Right lobe of liver (tissue), 6 donors: ENCODE results near the gene PANK2. TPM values are rescaled to one million over a fixed set of nuclear protein-coding genes. Genes with fewer than 3 reads are reported as not detected.
"Not testable (repeated sequence)": the region's sequence is repeated elsewhere in the genome, so short reads cannot be mapped to it uniquely, and the experiment has no call there.

Experiments
- ATAC-seq, 4 donors: fragments of 200-7000 bp; cut with Tn5 transposase; one replicate each; pipeline ENCODE4 v1.9.1; 2020; ENCODE audit warnings: mild to moderate bottlenecking in 4 of 4, moderate library complexity in 4 of 4
- DNase-seq, 3 donors: peaks; one replicate each; pipeline ENCODE4 v3.0.0-alpha.2; 2020
- H3K27ac ChIP-seq, 3 donors: fragments of 200-600 bp; one replicate each; pipeline ENCODE4 v1.8.0; 2022
- H3K27me3 ChIP-seq, 2 donors: fragments of 200-600 bp; one replicate each; pipeline ENCODE4 v1.8.0; 2022
- H3K36me3 ChIP-seq, 4 donors: fragments of 200-600 bp; sonication (generic) in 1 of 4; one replicate each; pipeline versions ENCODE4 v1.5.1 to v1.8.0; 2017 to 2022; ENCODE audit warnings: control low read depth in 1 of 4
- H3K4me1 ChIP-seq, 4 donors: fragments of 200-600 bp; sonication (generic) in 1 of 4; one replicate each; pipeline versions ENCODE4 v1.5.1 to v1.8.0; 2017 to 2022; ENCODE audit warnings: control low read depth in 1 of 4
- H3K4me3 ChIP-seq, 3 donors: fragments of 200-600 bp; one replicate each; pipeline ENCODE4 v1.8.0; 2022
- H3K9me3 ChIP-seq, 4 donors: fragments of 200-600 bp; sonication (generic) in 1 of 4; one replicate each; pipeline versions ENCODE4 v1.5.1 to v1.8.0; 2017 to 2022; ENCODE audit warnings: control low read depth in 1 of 4
- POLR2A ChIP-seq: fragments of 450-650 bp; IDR thresholded peaks from one replicate; pipeline ENCODE4 v1.6.1; 2017; ENCODE audit warnings: antibody characterized with exemption, mild to moderate bottlenecking
- WGBS: methylation state at CpG from one replicate; pipeline ENCODE4 v1.1.6; 2018; ENCODE audit warnings: low coverage, low lambda C conversion rate; ENCODE audit not compliant: insufficient coverage; ENCODE audit errors: missing lambda C conversion rate; 5-methylcytosine and 5-hydroxymethylcytosine counted together
- intact Hi-C, 2 donors: fragments of 100-400 bp; cut with DNase I; formaldehyde crosslinking; loops; one replicate each; pipeline versions ENCODE4 v1.11.2 to v1.14.1; 2022
- total RNA-seq, 6 experiments: library from RNA; depleted of rRNA in 2 of 6; stranded (reverse); fragments of >200 nt in 2 of 6; fragmentation: NEBNext Ultra II Directional in 3 of 6; extraction: Animal tissue kit (Norgen Biotek cat#: 25700) in 3 of 6; gene quantifications; one replicate each; pipeline versions ENCODE4 v1.1.0 to v1.2.4, GENCODE V29; 2016 to 2023
- TF ChIP-seq, protein P1 (sequence below), 4 donors: fragments of 200-600 bp in 3 of 4; fragments of 450-650 bp in 1 of 4; IDR thresholded peaks; one replicate each; pipeline versions ENCODE4 v1.5.1 to v1.8.0; 2016 to 2022; ENCODE audit warnings: antibody characterized with exemption in 4 of 4, mild to moderate bottlenecking in 2 of 4
- donor health status: DM: no; HTN: yes; CAD: no.
- donor health status: DM: no; HTN: no; CAD: no.
- donor health status: DM: no; HTN: no; CAD: no.
- donor health status: DM: no; HTN: yes; CAD: no.
- donor health status: DM: no; HTN: yes; CAD: no.

PANK2 gene
- total RNA-seq, 6 experiments from 2014 or later = 13.0 to 17.8 (median 13.8) TPM

GRCh38 chr20:3876676-3877075 lies 12.5 kb upstream of the PANK2 start:
- DNase-seq (no peak), ATAC-seq (no peak)
- TF ChIP-seq, protein P1, sequence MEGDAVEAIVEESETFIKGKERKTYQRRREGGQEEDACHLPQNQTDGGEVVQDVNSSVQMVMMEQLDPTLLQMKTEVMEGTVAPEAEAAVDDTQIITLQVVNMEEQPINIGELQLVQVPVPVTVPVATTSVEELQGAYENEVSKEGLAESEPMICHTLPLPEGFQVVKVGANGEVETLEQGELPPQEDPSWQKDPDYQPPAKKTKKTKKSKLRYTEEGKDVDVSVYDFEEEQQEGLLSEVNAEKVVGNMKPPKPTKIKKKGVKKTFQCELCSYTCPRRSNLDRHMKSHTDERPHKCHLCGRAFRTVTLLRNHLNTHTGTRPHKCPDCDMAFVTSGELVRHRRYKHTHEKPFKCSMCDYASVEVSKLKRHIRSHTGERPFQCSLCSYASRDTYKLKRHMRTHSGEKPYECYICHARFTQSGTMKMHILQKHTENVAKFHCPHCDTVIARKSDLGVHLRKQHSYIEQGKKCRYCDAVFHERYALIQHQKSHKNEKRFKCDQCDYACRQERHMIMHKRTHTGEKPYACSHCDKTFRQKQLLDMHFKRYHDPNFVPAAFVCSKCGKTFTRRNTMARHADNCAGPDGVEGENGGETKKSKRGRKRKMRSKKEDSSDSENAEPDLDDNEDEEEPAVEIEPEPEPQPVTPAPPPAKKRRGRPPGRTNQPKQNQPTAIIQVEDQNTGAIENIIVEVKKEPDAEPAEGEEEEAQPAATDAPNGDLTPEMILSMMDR (IDR thresholded peaks at IDR 0.05) = no peak
- no peak for TF ChIP-seq POLR2A
- Histone ChIP-seq H3K36me3 (peaks cover 0 to 14% (median 4%) of the 10 kb centered on the region in 4 donors), H3K9me3 (no peaks in the 10 kb centered on the region), H3K27ac (no peak overlapping the region), H3K4me3 (no peak overlapping the region), H3K27me3 (no peaks in the 10 kb centered on the region), H3K4me1 (no peaks in the 10 kb centered on the region)
- intact Hi-C loops = no loop called here

GRCh38 chr20:3878921-3879274 lies 10.3 kb upstream of the PANK2 start:
- H3K27ac ChIP-seq, DNase-seq, intact Hi-C loops, H3K27me3 ChIP-seq, H3K9me3 ChIP-seq, H3K4me3 ChIP-seq, H3K36me3 ChIP-seq, H3K4me1 ChIP-seq, ATAC-seq: not testable (repeated sequence)
- WGBS = 93% methylated on average over 4 of the region's 4 CpGs

GRCh38 chr20:3885715-3886114 lies 3.5 kb upstream of the PANK2 start:
- TF ChIP-seq, protein P1 (IDR thresholded peaks at IDR 0.05) = no peak
- TF ChIP-seq POLR2A = no peak
- Histone ChIP-seq H3K27ac (no peak overlapping the region), H3K4me3 (no peak overlapping the region), H3K36me3 (no peaks in the 10 kb centered on the region), H3K4me1 (peaks cover 0 to 10% (median 3%) of the 10 kb centered on the region in 4 donors), H3K9me3 (no peaks in the 10 kb centered on the region), H3K27me3 (no peaks in the 10 kb centered on the region)
- no peak for ATAC-seq
- WGBS = 93% methylated on average over 3 of the region's 3 CpGs
- intact Hi-C loops = no loop called here
- peak in 1 of 3 donors; percentile 24 for DNase-seq

GRCh38 chr20:3887876-3888620 lies 1.1 kb upstream of the PANK2 start:
- H3K36me3 ChIP-seq = no peaks in the 10 kb centered on the region
- 21% methylated on average over 10 of the region's 15 CpGs for WGBS
- DNase-seq (peak in 1 of 3 donors; percentile 36), ATAC-seq (peak in 1 of 4 donors; percentile 9)
- TF ChIP-seq POLR2A = no peak
- TF ChIP-seq, protein P1 (IDR thresholded peaks at IDR 0.05) = no peak
- H3K9me3 ChIP-seq = no peaks in the 10 kb centered on the region
- intact Hi-C loops = no loop called here
- H3K27ac ChIP-seq = peak overlapping the region; percentile 66 to 85 (median 77)
- no peaks in the 10 kb centered on the region for H3K27me3 ChIP-seq
- peak overlapping the region; percentile 75 to 93 (median 91) for H3K4me3 ChIP-seq
- peaks cover 0 to 33% (median 9%) of the 10 kb centered on the region in 4 donors for H3K4me1 ChIP-seq

DNA sequence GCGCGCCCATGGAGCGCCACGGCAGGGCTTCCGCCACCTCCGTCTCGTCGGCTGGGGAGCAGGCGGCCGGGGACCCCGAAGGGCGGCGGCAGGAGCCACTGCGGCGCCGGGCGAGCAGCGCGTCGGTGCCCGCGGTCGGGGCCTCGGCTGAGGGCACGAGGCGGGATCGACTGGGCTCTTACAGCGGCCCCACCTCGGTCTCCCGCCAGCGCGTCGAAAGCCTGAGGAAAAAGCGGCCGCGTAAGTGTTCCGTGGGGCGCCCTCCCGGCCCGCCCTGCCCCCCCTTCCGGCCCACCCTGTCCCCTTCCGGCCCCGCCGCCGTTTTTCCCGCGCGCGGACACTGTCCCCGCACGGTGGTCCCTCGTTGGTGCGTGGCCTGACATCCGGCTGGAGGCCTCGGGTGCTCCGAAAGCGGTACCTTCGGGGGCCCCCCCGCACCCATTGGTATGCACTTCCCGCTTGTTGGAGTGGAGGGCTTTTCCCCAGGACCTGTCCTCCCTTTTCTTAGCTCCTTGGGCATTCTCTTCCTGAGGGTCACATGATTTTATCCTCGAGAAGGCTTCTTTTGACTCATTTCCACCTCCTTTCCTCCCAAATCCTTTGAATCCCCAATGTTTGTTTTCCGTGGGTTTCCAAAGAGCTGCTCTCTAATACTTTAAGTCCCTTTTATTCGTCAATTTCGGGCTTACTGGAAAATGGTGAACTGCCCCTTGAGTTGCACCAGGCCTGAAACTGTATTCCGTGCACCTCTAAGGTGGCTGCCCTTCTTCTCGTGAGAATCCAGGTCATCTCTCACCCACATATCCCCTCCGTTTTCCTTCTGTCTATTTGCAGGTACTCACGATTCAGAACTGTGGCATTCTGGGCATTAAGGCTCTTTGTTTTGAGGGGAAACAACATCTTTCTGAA lies 556 bp downstream of the PANK2 start:
- H3K27ac ChIP-seq = peak overlapping the region; percentile 77 to 96 (median 85)
- ATAC-seq (peak in 2 of 4 donors; percentile 4 to 5), DNase-seq (peak; percentile 49 to 64 (median 61))
- no peaks in the 10 kb centered on the region for H3K27me3 ChIP-seq
- H3K9me3 ChIP-seq = no peaks in the 10 kb centered on the region
- WGBS = under 1% methylated on average over 17 of the region's 68 CpGs
- peaks cover 0 to 48% (median 15%) of the 10 kb centered on the region in 4 donors for H3K4me1 ChIP-seq
- H3K4me3 ChIP-seq = peak overlapping the region; percentile 75 to 93 (median 91)
- H3K36me3 ChIP-seq = no peaks in the 10 kb centered on the region
- TF ChIP-seq, protein P1 (IDR thresholded peaks at IDR 0.05) = peak in 1 of 4 donors; percentile 1
- no peak for TF ChIP-seq POLR2A
- intact Hi-C loops = no loop called here
